Smooth muscle cell (in vitro differentiated cells): ENCODE data around the gene SYNGR1. TPM values are rescaled to one million over a fixed set of nuclear protein-coding genes. Genes with fewer than 3 reads are reported as not detected.

Experiments used
- DNase-seq: peaks from one replicate; lab custom pipeline; 2025; ENCODE audit not compliant: unreplicated experiment; lab: John Stamatoyannopoulos, UW
- H2AFZ ChIP-seq: fragments of 200-600 bp; sonication (generic); 2 replicates; pipeline ENCODE4 v1.6.0; 2016; ENCODE audit warnings: antibody characterized with exemption, low read depth, mild to moderate bottlenecking
- H3F3A ChIP-seq: fragments of 200-600 bp; sonication (generic); 2 replicates; pipeline ENCODE4 v1.6.0; 2017; ENCODE audit warnings: antibody characterized with exemption, low read depth
- H3K27ac ChIP-seq: fragments of 200-600 bp; sonication (generic); 2 replicates; pipeline ENCODE4 v1.5.1; 2016; ENCODE audit warnings: low read depth, mild to moderate bottlenecking
- H3K27me3 ChIP-seq: fragments of 200-600 bp; sonication (generic); 2 replicates; pipeline ENCODE4 v1.6.1; 2016; ENCODE audit warnings: low read depth, mild to moderate bottlenecking
- H3K36me3 ChIP-seq: fragments of 200-600 bp; sonication (generic); 2 replicates; pipeline ENCODE4 v1.5.1; 2016; ENCODE audit warnings: low read depth
- H3K4me1 ChIP-seq: fragments of 200-600 bp; sonication (generic); 2 replicates; pipeline ENCODE4 v1.5.1; 2016; ENCODE audit warnings: low read depth
- H3K4me2 ChIP-seq: fragments of 200-600 bp; sonication (generic); 2 replicates; pipeline ENCODE4 v1.6.0; 2016; ENCODE audit warnings: mild to moderate bottlenecking
- H3K4me3 ChIP-seq: fragments of 200-600 bp; sonication (generic); 2 replicates; pipeline ENCODE4 v1.5.1; 2016; ENCODE audit warnings: mild to moderate bottlenecking
- H3K79me2 ChIP-seq: fragments of 200-600 bp; sonication (generic); 2 replicates; pipeline ENCODE4 v1.6.0; 2016; ENCODE audit warnings: low read depth, mild to moderate bottlenecking
- H3K9ac ChIP-seq: fragments of 200-600 bp; sonication (generic); 2 replicates; pipeline ENCODE4 v1.6.0; 2016; ENCODE audit warnings: low read depth
- H3K9me3 ChIP-seq: fragments of 200-600 bp; sonication (generic); replicated peaks from 2 replicates; pipeline ENCODE4 v1.5.1; 2016; ENCODE audit warnings: low read depth
- H4K20me1 ChIP-seq: fragments of 200-600 bp; sonication (generic); 2 replicates; pipeline ENCODE4 v1.6.0; 2016; ENCODE audit warnings: low read depth
- WGBS: methylation state at CpG from one replicate; pipeline ENCODE4 v1.1.7; 2016; ENCODE audit warnings: low lambda C conversion rate; 5-methylcytosine and 5-hydroxymethylcytosine counted together
- polyA plus RNA-seq: library from polyadenylated mRNA; unstranded; fragments of >200 nt; fragmentation: Nextera tagmentation; extraction: Ambion mirVana; gene quantifications from 2 replicates; pipeline ENCODE4 v1.2.1, GENCODE V29; 2016
- total RNA-seq: library from RNA; depleted of rRNA; stranded (reverse); fragments of >200 nt; gene quantifications from 2 replicates; pipeline ENCODE4 v1.2.3, GENCODE V29; 2014
- TF ChIP-seq, protein P1 (sequence below): fragments of 200-600 bp; sonication (generic); IDR thresholded peaks from 2 replicates; pipeline ENCODE4 v1.5.1; 2017; ENCODE audit warnings: borderline replicate concordance, mild to moderate bottlenecking, antibody characterized with exemption; ENCODE audit not compliant: insufficient read depth, poor library complexity, severe bottlenecking

Gene SYNGR1
- total and polyA plus RNA-seq, 2 experiments from 2014 or later: 26.7 to 58.0 TPM

DNA sequence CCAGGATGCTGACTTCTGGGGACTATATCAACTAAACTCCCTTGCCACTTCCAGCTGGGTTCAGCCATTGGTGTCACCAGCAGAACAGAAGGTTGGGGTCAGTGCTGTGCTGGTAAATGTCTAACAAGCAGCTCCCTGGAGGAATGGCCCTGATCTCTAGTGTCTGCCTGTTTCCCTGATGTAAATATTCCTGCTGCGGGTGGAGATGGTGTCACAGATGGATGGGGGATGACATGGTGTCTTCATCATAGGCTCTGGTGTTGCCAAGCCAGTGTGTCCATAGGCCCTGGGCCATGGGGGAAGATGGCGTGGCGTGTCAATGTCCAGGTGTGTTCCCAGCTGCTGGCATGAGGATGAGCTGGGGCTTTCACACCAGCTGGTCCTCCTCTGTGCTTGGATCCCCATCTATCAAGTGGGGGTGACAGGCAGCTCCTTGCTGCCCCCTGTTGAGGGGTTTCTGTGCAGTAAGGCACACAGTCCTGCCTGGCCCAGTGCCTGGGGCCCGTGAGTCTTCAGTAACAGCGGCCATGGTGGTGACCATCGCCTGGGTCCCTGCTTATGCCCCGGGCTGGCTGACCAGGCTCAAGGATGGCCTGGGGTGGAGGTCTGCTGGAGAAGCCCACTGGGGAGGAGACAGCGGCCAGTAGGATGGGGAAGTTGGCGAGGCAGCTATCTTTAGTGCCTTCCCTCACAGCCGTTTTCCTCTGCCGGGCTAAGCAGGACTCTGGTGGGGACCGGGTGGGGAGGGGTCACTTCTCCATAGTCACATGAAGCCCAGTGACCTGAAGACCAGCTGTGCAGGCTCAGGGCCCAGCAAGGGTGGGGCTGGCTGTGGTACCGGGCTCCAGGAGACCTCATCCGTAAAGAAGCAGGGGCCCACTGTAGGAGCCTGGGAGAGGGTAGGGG lies 43.1 kb upstream of the SYNGR1 start:
- H3F3A ChIP-seq: peaks cover 26% of the 10 kb centered on the region

DNA sequence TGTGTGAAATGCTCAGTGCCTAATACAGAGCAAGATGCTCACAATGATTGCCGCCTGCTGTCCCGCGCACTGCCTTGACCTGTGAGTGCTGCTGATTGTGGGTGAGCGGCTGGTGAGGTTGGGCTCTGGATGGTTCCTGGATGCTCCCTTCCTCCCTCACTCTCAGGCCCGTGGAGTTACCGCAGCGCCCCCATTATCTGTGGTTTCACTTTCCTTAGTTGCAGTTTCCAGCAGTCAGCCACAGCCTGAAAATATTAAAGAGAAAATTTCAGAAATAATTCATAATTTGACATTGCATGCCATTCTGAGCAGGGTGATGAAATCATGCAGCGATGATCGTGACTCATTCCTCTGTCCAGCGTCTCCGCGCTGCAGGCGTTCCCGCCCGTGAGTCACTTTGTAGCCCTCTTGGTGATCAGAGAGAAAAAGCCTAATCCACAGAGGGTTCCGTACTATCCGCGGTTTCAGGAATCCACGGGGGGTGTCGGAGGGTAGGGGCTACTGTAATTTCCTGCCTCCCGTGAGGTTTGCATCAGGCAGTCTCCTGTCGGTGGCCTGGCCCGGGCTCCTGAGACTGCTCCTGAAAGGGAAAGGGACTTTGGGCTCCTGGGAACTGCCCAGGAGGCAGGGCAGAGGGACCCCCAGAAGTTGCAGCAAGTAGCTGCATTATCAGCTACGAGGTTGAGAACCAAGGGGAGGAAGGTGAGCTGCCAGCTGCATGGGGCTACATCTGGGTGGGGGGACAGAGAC lies 41.0 kb upstream of the SYNGR1 start:
- Histone ChIP-seq H4K20me1 (peaks cover 54% of the 10 kb centered on the region), H3K36me3 (peaks cover 7% of the 10 kb centered on the region), H3K27ac (peak overlapping the region; percentile 79), H3K27me3 (no peaks in the 10 kb centered on the region), H3K4me2 (peak overlapping the region; percentile 48), H3K9ac (peak overlapping the region; percentile 39), H2AFZ (no peak overlapping the region), H3K9me3 (no peaks in the 10 kb centered on the region), H3K4me3 (no peak overlapping the region), H3F3A (peaks cover 47% of the 10 kb centered on the region), H3K79me2 (peaks cover 4% of the 10 kb centered on the region), H3K4me1 (no peaks in the 10 kb centered on the region)
- WGBS: 19% methylated on average over 24 of the region's 24 CpGs
- peak; percentile 42 for DNase-seq
- TF ChIP-seq, protein P1, sequence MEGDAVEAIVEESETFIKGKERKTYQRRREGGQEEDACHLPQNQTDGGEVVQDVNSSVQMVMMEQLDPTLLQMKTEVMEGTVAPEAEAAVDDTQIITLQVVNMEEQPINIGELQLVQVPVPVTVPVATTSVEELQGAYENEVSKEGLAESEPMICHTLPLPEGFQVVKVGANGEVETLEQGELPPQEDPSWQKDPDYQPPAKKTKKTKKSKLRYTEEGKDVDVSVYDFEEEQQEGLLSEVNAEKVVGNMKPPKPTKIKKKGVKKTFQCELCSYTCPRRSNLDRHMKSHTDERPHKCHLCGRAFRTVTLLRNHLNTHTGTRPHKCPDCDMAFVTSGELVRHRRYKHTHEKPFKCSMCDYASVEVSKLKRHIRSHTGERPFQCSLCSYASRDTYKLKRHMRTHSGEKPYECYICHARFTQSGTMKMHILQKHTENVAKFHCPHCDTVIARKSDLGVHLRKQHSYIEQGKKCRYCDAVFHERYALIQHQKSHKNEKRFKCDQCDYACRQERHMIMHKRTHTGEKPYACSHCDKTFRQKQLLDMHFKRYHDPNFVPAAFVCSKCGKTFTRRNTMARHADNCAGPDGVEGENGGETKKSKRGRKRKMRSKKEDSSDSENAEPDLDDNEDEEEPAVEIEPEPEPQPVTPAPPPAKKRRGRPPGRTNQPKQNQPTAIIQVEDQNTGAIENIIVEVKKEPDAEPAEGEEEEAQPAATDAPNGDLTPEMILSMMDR: no peak

More for the DNA sequence above, 43.1 kb upstream of the SYNGR1 start:
- Histone ChIP-seq H3K36me3 (no peaks in the 10 kb centered on the region), H3K27ac (no peak overlapping the region), H3K27me3 (no peaks in the 10 kb centered on the region), H3K4me1 (no peaks in the 10 kb centered on the region), H4K20me1 (peaks cover 33% of the 10 kb centered on the region), H3K9me3 (no peaks in the 10 kb centered on the region), H3K4me2 (no peak overlapping the region), H3K79me2 (no peaks in the 10 kb centered on the region), H3K4me3 (no peak overlapping the region), H3K9ac (no peak overlapping the region), H2AFZ (no peak overlapping the region)
- WGBS: 95% methylated on average over 14 of the region's 14 CpGs
- DNase-seq: no peak
- TF ChIP-seq, protein P1: peak; percentile 8

- H3K27ac ChIP-seq: peak overlapping the region; percentile 79
- no peaks in the 10 kb centered on the region for H3K27me3 ChIP-seq
- TF ChIP-seq, protein P1: peak; percentile 29
- H3F3A ChIP-seq: peaks cover 53% of the 10 kb centered on the region
- H3K4me1 ChIP-seq: no peaks in the 10 kb centered on the region
- peaks cover 60% of the 10 kb centered on the region for H4K20me1 ChIP-seq
- H3K36me3 ChIP-seq: peaks cover 7% of the 10 kb centered on the region
- H3K4me2 ChIP-seq: peak overlapping the region; percentile 47
- H3K9me3 ChIP-seq: no peaks in the 10 kb centered on the region
- DNase-seq: no peak
- peak overlapping the region; percentile 7 for H3K9ac ChIP-seq
- H2AFZ ChIP-seq: no peak overlapping the region
- no peak overlapping the region for H3K4me3 ChIP-seq
- H3K79me2 ChIP-seq: peaks cover 10% of the 10 kb centered on the region
- 65% methylated on average over 18 of the region's 18 CpGs for WGBS
Measured at GRCh38 chr22:39309364-39309861, 40.4 kb upstream of the SYNGR1 start.
